HG02938 (cell line): ENCODE measurements around the gene LENEP.

ENCODE experiments used
- ATAC-seq: cut with Tn5 transposase; IDR thresholded peaks from one replicate; pipeline ENCODE4 v1.9.1; 2021; ENCODE audit warnings: mild to moderate bottlenecking, moderate library complexity; ENCODE audit not compliant: unreplicated experiment

The LENEP gene

GRCh38 chr1:155009742-155010141, 16.4 kb downstream of the LENEP start:
- no peak for ATAC-seq

- ATAC-seq, result no peak
Observed at GRCh38 chr1:155010211-155010918, 17.0 kb downstream of the LENEP start.

DNA sequence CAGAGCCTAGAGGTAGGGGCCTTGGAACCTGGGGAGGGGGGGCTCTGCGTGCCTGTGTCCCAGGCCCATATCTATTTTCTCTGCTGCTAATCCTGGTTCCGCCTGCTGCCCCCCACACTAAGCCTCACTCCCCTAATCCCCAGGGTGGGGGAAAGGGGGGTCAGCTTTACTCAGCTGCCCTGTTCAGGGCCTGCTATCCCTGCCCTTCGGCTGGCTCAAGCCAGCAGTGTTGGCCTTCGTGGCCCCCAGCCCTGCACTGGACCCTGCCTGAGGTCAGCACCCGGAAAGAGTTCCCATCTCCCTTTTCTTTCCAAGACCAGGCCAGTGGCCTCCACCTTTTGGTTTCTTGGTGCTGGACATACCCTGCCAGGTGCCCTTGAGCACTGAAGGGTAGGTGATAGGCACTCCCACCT, 17.6 kb downstream of the LENEP start:
- no peak for ATAC-seq

DNA sequence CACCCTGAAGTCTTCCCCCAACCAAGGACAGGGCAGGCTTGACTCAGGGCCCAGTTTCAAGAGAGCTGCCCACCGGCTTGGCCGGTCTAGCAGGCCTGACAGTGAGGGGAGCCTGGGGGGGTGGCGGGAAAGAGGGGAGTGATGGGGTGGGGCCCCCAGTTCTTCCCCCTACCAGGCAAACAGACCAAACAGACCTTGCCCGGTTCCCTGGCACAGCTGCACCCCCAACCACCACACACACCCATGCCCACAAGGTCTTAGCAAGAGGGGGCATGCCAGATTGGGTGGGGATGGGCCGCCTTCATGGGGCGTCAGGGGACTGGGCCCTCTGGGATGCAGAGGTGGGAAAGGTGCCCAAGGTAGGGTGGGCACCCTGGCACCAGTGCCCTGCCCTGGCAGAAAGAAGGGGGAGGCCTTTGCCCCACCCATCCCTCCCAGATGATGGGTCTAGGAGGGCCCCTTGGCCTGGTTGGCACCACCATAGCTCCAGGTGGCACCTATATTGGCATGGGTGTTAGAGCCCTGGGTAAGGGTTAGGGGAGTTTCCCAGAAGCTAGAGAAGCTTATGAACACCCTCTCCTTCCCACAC, 18.1 kb downstream of the LENEP start:
- no peak for ATAC-seq

- ATAC-seq, result no peak
Observed at GRCh38 chr1:155012026-155012546, 18.7 kb downstream of the LENEP start.

- ATAC-seq, result no peak
Observed at GRCh38 chr1:155012776-155013602, 19.6 kb downstream of the LENEP start.

DNA sequence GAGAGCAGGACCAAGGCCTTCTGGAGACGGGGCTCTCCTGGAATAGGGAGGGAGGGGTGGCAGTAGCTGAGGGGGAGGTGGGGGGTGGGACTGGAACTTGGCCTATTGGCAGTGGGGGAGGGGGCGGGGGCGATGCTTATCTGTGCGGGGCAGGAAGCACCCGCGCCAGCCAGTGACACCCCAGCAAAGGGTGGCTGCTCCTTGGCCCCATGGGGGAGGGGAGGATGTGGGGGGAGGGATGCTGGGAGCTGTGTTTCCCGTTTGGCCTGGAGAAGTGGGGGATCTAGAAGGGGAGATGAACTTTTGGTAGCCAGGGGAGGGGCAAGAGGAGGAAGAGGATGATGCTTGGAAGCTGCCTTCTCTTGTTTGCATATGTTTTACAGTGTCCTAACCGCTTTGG, 20.2 kb downstream of the LENEP start:
- ATAC-seq, result no peak

GRCh38 chr1:155014709-155015508, 21.5 kb downstream of the LENEP start:
- ATAC-seq, result no peak

DNA sequence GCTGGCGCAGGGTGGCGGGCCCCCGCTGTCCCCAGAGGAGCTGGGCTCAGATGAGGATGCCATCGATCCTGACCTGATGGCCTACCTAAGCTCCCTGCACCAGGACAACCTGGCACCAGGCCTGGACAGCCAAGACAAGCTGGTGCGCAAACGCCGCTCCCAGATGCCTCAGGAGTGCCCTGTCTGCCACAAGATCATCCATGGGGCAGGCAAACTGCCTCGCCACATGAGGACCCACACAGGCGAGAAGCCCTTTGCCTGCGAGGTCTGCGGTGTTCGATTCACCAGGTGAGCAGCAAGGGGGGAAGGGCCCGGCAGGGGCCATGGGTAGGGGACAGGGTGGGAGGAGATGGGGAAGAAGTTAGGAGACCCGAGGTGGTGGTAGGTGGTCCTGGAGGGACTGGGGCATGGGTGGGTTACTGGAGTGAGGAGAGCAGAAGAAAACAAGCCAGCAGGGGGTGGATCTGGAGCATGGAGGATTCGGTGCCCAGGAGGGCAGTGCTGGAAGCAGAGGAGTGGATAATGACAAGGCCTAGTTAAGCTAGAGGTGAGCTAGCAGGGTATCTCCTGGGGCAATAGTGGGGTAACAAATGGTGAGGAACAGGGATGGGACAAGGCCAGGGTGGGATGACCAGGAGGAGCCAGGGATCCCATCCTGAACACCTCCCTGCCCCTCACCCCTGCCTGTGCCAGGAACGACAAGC, 22.3 kb downstream of the LENEP start:
- ATAC-seq, result no peak

DNA sequence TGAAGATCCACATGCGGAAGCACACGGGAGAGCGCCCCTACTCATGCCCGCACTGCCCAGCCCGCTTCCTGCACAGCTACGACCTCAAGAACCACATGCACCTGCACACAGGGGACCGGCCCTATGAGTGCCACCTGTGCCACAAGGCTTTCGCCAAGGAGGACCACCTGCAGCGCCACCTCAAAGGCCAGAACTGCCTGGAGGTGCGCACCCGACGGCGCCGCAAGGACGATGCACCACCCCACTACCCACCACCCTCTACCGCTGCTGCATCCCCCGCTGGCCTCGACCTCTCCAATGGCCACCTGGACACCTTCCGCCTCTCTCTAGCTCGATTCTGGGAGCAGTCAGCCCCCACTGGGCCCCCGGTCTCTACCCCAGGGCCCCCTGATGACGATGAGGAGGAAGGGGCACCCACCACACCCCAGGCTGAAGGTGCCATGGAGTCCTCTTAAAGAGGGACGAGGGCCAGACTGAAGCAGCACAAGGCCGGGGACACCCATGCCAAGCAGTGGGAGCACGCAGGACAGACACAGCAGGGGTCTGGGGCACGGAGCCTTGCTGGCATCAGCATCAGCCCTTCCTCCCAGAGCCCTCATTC, 22.9 kb downstream of the LENEP start:
- ATAC-seq, result no peak

GRCh38 chr1:155017041-155017945, 23.9 kb downstream of the LENEP start:
- ATAC-seq, result peak; percentile 52

GRCh38 chr1:155017946-155018316, 24.5 kb downstream of the LENEP start:
- ATAC-seq, result no peak

DNA sequence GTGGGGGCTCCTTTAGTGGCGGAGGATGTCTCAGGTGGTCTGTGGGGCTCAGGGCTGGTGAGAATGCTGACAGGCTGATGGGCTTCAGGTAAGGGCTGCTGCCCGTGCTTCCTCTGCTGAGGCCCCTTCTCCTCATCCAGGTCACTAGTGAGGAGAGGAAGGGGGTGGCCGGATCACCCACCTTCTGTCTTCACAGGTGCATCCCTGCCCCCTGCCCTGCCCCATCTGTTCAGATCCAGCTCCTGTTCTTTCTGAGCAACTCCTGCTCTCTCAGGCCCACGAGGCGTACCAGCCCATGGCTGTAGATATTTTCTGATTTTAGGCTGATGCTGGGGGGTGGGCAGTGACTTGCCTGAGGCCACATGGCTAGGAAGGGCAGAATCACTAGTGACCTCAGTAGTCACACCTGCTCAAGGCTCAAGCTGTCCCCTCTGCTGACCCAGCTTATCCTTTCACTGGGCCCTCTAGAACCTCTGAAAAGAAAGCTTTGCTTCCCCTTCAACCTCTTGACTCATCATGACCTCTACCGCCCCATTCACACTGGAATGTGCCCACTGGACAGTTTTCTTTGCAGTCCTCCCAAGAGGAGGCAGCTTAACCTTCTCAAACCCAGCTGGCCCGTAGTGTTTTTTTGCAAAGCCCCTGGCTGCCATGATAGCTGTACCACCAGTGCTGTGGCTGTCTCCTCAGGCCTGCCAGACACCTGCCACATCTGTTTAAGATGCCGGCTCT, 25.4 kb downstream of the LENEP start:
- ATAC-seq, result no peak

- no peak for ATAC-seq
Observed at GRCh38 chr1:155019377-155020245, 26.2 kb downstream of the LENEP start.

- ATAC-seq, result no peak
Observed at GRCh38 chr1:155022136-155022926, 28.9 kb downstream of the LENEP start.

DNA sequence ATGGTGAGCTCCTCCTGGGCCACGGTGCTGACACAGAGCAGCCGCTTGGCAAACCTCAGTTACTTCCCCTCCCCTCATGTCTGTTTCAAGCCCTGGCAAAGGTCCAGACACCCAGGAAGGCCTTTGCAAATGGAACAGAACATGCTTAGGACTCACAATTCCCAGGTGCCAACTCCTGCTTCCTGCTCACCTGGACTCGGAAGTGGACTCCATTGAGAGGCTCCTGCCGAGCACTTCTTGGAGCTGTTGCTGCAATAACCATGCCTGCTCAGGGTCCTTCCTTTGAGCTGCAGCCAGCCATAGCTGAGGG, 29.5 kb downstream of the LENEP start:
- ATAC-seq, result no peak

DNA sequence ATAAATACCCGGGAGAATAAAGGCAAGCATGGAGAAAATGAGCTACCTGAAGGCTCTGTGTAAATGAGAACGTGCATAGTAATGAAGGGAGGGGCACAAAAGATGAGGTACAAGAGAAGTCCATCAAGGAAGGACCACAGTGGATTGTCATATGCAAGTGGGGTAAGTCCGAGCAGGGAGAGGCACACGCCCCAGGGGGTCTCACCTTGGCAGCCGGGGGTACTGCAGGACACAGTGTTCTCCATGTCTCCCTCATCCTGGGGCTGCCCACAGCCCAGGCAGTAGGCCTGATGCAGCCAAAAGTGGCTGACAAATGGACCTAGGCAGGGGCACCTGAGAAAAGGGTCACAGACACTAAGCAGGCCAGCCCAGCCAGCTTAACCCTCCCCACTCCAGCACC, 30.2 kb downstream of the LENEP start:
- ATAC-seq, result no peak
